ENCODE measurements around the gene DYDC2. TPM values are rescaled to one million over a fixed set of nuclear protein-coding genes. Genes with fewer than 3 reads are reported as not detected.

DYDC2 gene
- polyA plus RNA-seq, 1 donor (not counting 4 experiments of a cell fraction or from before 2014, with no cell fraction given): not detected

DNA sequence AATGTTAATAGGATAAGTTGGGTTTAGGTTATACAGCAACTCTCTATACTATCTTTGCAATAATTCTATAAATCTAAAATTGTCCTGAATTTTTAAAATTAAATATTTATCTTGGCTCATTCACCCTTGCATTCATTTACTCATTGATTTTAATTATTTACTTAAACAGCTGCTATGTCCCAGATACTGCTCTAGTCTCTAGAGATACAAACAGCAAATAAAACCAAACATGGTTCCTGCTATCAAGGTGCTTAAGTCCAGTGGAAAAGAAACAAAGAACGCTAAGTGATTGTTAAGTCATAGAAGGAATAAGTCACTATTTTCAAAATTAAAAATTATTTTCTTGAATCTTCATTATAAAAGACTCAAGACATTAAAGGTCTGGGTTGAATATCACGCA lies 37.3 kb upstream of the DYDC2 start:
- Histone ChIP-seq H3K4me1 (ENCODE audit: control insufficient read depth, extremely low read depth, insufficient read depth, low read length) (no peaks in the 10 kb centered on the region), H4K20me1 (ENCODE audit: control insufficient read depth, extremely low read depth, insufficient read depth, low read length) (no peaks in the 10 kb centered on the region), H3K27ac (ENCODE audit: control insufficient read depth, insufficient read depth, low read length) (no peak overlapping the region), H3K4me2 (ENCODE audit: control insufficient read depth, extremely low read depth, insufficient read depth, low read depth, low read length) (no peak overlapping the region), H3K4me3 (ENCODE audit: control insufficient read depth in 2 of 3, extremely low read depth in 1 of 3, insufficient read depth in 2 of 3, low read depth in 1 of 3, low read length in 3 of 3) (no peak overlapping the region), H3K36me3 (ENCODE audit: control insufficient read depth in 2 of 2, extremely low read depth in 1 of 2, insufficient read depth in 2 of 2, low read length in 2 of 2) (no peaks in the 10 kb centered on the region), H2AFZ (ENCODE audit: control insufficient read depth, low read length) (no peak overlapping the region), H3K9me1 (ENCODE audit: control insufficient read depth, extremely low read depth, insufficient read depth, low read length) (no peaks in the 10 kb centered on the region), H3K27me3 (ENCODE audit: control insufficient read depth, extremely low read depth, insufficient read depth, low read length) (no peaks in the 10 kb centered on the region), H3K9me3 (ENCODE audit: control insufficient read depth, low read depth, low read length) (no peaks in the 10 kb centered on the region), H3K9ac (ENCODE audit: control insufficient read depth, extremely low read depth, insufficient read depth, low read length) (no peak overlapping the region), H3K79me2 (ENCODE audit: control insufficient read depth, insufficient read depth, low read length) (no peaks in the 10 kb centered on the region)
- FAIRE-seq: no peak
- no peak for TF ChIP-seq CTCF (optimal IDR thresholded peaks at IDR 0.05 in 1 of 3, IDR thresholded peaks at IDR 0.05 in 1 of 3, conservative IDR thresholded peaks at IDR 0.05 in 1 of 3; ENCODE audit: extremely low read depth in 1 of 3, insufficient read depth in 2 of 3, low read length in 3 of 3)
- no peak for TF ChIP-seq EZH2 (IDR thresholded peaks at IDR 0.05; ENCODE audit: low read length)
- no peak for DNase-seq (ENCODE audit: low read depth, low spot score)
- dilution Hi-C loops (cut with MboI; ENCODE audit: extremely low pct_ligation_motif_present, low sequenced_read_pairs): no loop called here

- Histone ChIP-seq H3K4me3 (ENCODE audit: control insufficient read depth in 2 of 3, extremely low read depth in 1 of 3, insufficient read depth in 2 of 3, low read depth in 1 of 3, low read length in 3 of 3) (no peak overlapping the region), H2AFZ (ENCODE audit: control insufficient read depth, low read length) (no peak overlapping the region), H4K20me1 (ENCODE audit: control insufficient read depth, extremely low read depth, insufficient read depth, low read length) (no peaks in the 10 kb centered on the region), H3K9me1 (ENCODE audit: control insufficient read depth, extremely low read depth, insufficient read depth, low read length) (no peaks in the 10 kb centered on the region), H3K36me3 (ENCODE audit: control insufficient read depth in 2 of 2, extremely low read depth in 1 of 2, insufficient read depth in 2 of 2, low read length in 2 of 2) (no peaks in the 10 kb centered on the region), H3K9me3 (ENCODE audit: control insufficient read depth, low read depth, low read length) (no peaks in the 10 kb centered on the region), H3K4me1 (ENCODE audit: control insufficient read depth, extremely low read depth, insufficient read depth, low read length) (no peaks in the 10 kb centered on the region), H3K27me3 (ENCODE audit: control insufficient read depth, extremely low read depth, insufficient read depth, low read length) (no peaks in the 10 kb centered on the region), H3K27ac (ENCODE audit: control insufficient read depth, insufficient read depth, low read length) (no peak overlapping the region), H3K79me2 (ENCODE audit: control insufficient read depth, insufficient read depth, low read length) (no peaks in the 10 kb centered on the region), H3K9ac (ENCODE audit: control insufficient read depth, extremely low read depth, insufficient read depth, low read length) (no peak overlapping the region), H3K4me2 (ENCODE audit: control insufficient read depth, extremely low read depth, insufficient read depth, low read depth, low read length) (no peak overlapping the region)
- FAIRE-seq: no peak
- dilution Hi-C loops (cut with MboI; ENCODE audit: extremely low pct_ligation_motif_present, low sequenced_read_pairs): no loop called here
- no peak for DNase-seq (ENCODE audit: low read depth, low spot score)
- TF ChIP-seq EZH2 (IDR thresholded peaks at IDR 0.05; ENCODE audit: low read length) (no peak), CTCF (optimal IDR thresholded peaks at IDR 0.05 in 1 of 3, IDR thresholded peaks at IDR 0.05 in 1 of 3, conservative IDR thresholded peaks at IDR 0.05 in 1 of 3; ENCODE audit: extremely low read depth in 1 of 3, insufficient read depth in 2 of 3, low read length in 3 of 3) (no peak)
These were observed 36.8 kb upstream of the DYDC2 start for GRCh38 chr10:80319725-80320290.

All from keratinocyte (primary cell).